HG03280 (cell line): ENCODE data around the gene TMEM198.

ENCODE experiments used
- ATAC-seq: cut with Tn5 transposase; IDR thresholded peaks from one replicate; pipeline ENCODE4 v1.9.1; 2021; ENCODE audit warnings: mild to moderate bottlenecking, moderate library complexity; ENCODE audit not compliant: unreplicated experiment

Gene TMEM198

GRCh38 chr2:219542931-219543595 is 765 bp upstream of the TMEM198 start:
- peak; percentile 37 for ATAC-seq

GRCh38 chr2:219544567-219544966 is 739 bp downstream of the TMEM198 start:
- ATAC-seq: no peak

GRCh38 chr2:219545295-219545942 is 1.6 kb downstream of the TMEM198 start:
- ATAC-seq: no peak

- no peak for ATAC-seq
Observed at GRCh38 chr2:219545943-219546352, 2.1 kb downstream of the TMEM198 start.

GRCh38 chr2:219547621-219548020 is 3.8 kb downstream of the TMEM198 start:
- no peak for ATAC-seq

- no peak for ATAC-seq
Observed at GRCh38 chr2:219548990-219549389, 5.2 kb downstream of the TMEM198 start.

- ATAC-seq: no peak
Observed at GRCh38 chr2:219549619-219550018, 5.8 kb downstream of the TMEM198 start.

- peak; percentile 11 for ATAC-seq
Observed at GRCh38 chr2:219551441-219552381, 7.9 kb downstream of the TMEM198 start.

GRCh38 chr2:219552382-219553167 is 8.7 kb downstream of the TMEM198 start:
- ATAC-seq: peak; percentile 74

GRCh38 chr2:219553168-219553417 is 9.3 kb downstream of the TMEM198 start:
- ATAC-seq: no peak

- no peak for ATAC-seq
Observed at GRCh38 chr2:219553463-219553963, 9.7 kb downstream of the TMEM198 start.

GRCh38 chr2:219554350-219554749 is 10.5 kb downstream of the TMEM198 start:
- ATAC-seq: no peak

- no peak for ATAC-seq
Observed at GRCh38 chr2:219555956-219556355, 12.1 kb downstream of the TMEM198 start.

- no peak for ATAC-seq
Observed at GRCh38 chr2:219556413-219556812, 12.6 kb downstream of the TMEM198 start.

GRCh38 chr2:219557320-219557719 is 13.5 kb downstream of the TMEM198 start:
- ATAC-seq: no peak

- ATAC-seq: no peak
Observed at GRCh38 chr2:219557791-219558785, 14.3 kb downstream of the TMEM198 start.

- no peak for ATAC-seq
Observed at GRCh38 chr2:219559156-219559915, 15.5 kb downstream of the TMEM198 start.

GRCh38 chr2:219560037-219560892 is 16.4 kb downstream of the TMEM198 start:
- no peak for ATAC-seq
